DOHH2 (cell line): ENCODE data around the gene SH3RF2.

Source experiments
- CTCF ChIP-seq: fragments of 200-600 bp; sonication (generic); IDR thresholded peaks from one replicate; pipeline ENCODE4 v1.5.1; 2014; ENCODE audit warnings: antibody characterized with exemption, mild to moderate bottlenecking, low read depth, low read length; ENCODE audit not compliant: poor library complexity, severe bottlenecking
- EZH2phosphoT487 ChIP-seq: fragments of 200-600 bp; sonication (generic); IDR thresholded peaks from 2 replicates; pipeline ENCODE4 v1.6.1; 2017; ENCODE audit warnings: borderline replicate concordance, mild to moderate bottlenecking, antibody characterized with exemption, low read length, moderate library complexity, mixed read lengths

GRCh38 chr5:145948921-145949320 is 12.5 kb downstream of the SH3RF2 start:
- no peak for TF ChIP-seq CTCF
- TF ChIP-seq EZH2phosphoT487 = no peak
